ENCODE data around the gene CD209.

Gene CD209

GRCh38 chr19:7705387-7706187 is 41.7 kb downstream of the CD209 start:
- peak; percentile 46 to 68 (median 51) for DNase-seq (ENCODE audit: low read depth in 3 of 3)

DNA sequence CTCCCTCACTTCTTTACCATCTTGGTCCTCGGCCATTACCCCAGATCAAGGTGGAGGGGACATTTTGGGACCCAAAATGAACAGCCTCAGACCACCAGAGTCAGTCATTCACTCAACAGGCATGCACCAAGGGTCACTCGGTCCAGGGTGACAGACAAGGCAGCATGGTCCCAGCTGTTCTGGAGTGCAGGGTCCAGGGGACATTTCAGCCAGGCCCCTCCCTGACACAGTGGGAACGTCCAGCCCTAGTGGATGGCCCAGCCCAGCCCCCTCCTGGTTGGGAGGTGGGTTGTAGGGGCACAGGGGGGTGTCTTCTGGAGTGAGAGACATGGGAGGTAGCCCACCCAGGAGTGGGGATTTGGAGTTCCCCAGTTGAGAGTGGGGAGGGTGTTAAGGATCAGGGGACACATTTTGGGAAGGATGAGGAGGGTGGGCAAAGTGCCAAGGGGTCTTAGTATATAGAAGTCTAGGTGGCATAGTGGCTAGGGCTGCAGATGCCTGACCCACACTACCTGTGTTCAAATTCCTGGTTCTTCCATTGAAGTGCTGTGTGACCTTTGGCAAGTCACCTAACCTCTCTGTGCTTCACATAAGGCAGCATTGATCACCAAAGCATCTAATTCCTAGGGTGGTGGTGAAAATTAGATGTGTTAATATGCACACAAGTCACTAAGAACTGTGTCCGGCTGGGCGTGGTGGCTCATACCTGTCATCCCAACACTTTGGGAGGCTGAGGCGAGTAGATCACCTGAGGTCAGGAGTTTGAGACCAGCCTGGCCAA is 42.9 kb downstream of the CD209 start:
- DNase-seq (ENCODE audit: low read depth in 3 of 3): no peak

- no peak for DNase-seq (ENCODE audit: low read depth in 3 of 3)
These were observed 44.0 kb downstream of the CD209 start for GRCh38 chr19:7703332-7703731.

GRCh38 chr19:7701654-7702457 is 45.5 kb downstream of the CD209 start, which contains the start of gene FCER2:
Gene FCER2, minus strand, starts transcription at chr19:7702131. Its CDS starts 2,371 bp downstream, at chr19:7699760.
- no peak for DNase-seq (ENCODE audit: low read depth in 3 of 3)

- no peak for DNase-seq (ENCODE audit: low read depth in 3 of 3)
These were observed 46.2 kb downstream of the CD209 start for GRCh38 chr19:7701049-7701653.

GRCh38 chr19:7699417-7700401 is 47.6 kb downstream of the CD209 start:
- peak in 2 of 3 donors; percentile 38 to 54 for DNase-seq (ENCODE audit: low read depth in 3 of 3)

DNA sequence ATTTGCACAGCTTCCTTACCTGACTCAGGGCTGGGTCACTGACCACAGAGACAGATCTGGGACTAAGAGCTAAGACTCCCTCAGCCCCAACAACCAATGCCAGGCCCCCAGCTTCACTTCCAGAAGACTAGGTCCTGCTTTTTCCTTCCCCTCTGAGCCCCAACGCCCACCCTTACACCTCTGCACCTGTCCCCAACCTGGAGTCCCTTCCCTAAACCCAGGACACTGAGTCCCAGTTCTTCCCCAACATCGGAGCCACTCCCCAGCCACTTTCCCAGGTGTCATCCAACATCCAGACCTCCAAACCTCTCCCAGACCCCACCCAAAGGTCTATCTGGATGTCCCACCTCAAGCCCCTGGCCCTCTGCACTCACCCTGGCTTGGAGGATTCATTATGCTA is 48.3 kb downstream of the CD209 start:
- no peak for DNase-seq (ENCODE audit: low read depth in 3 of 3)

DNA sequence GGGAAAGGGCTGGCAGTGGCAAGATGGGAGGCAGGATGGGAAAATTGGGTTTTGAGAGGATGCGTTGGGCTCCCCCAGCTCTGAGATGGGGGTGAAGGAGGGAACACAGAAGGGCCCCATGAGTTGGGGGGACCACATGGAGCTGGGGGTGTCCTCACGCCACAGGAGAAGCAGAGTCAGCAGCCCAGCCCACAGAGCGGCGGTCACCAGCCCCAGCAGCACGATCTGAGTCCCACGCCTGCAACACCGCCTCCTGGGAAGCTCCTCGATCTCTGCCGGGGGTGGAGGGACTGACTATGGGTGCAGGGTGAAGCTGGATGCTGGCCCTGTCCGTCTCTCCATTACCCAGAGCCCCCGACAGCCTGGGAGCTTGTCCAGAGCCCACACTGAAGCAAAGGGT is 48.8 kb downstream of the CD209 start:
- DNase-seq (ENCODE audit: low read depth in 3 of 3): no peak

DNA sequence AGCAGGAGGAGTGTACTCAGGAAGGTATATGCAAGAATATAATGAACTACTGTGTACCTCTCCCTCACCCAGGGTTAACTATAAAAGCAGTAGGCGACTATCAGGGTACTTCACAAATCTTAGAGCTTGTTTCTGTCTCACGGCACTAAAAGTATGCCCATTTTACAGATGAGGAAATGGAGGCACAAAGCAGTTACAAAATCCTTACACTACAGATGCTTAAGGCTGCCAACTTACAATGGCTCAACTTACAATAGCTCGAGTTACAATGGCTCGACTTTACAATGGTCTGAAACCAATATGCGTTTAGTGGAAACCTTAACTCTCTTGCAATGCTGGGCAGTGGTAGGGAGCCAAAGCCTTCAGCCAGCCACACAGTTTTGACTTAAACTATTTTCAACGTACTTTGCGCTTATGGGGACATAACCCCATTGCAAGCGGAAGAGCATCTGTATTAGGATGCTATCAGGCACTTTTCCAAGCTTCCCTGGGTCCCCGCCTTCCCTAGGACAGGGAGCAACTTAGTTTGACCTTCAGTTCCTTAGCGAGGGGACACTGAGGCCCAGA is 49.5 kb downstream of the CD209 start:
- DNase-seq (ENCODE audit: low read depth in 3 of 3): no peak

DNA sequence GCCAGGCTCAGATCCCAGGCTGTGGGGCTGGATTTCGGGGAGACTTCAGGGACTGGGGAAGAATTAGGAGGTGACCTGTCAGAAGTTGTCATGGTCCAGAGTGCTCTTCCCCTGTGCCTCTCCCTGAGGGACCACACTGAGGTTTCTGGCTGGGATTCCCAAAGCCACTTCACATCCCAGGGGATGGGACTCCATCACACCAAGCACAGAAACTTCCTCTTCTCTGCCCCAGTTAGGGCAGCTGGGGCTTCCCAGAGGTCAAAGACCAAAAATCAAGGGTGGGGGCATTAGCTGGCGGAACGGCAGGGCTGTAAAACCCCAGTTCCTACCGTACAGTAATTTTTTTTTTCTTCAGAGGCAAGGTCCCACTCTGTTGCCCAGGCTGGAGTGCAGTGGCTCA is 52.8 kb downstream of the CD209 start:
- no peak for DNase-seq (ENCODE audit: low read depth in 3 of 3)

- DNase-seq (ENCODE audit: low read depth in 3 of 3): no peak
These were observed 54.8 kb downstream of the CD209 start for GRCh38 chr19:7692417-7693088.

DNA sequence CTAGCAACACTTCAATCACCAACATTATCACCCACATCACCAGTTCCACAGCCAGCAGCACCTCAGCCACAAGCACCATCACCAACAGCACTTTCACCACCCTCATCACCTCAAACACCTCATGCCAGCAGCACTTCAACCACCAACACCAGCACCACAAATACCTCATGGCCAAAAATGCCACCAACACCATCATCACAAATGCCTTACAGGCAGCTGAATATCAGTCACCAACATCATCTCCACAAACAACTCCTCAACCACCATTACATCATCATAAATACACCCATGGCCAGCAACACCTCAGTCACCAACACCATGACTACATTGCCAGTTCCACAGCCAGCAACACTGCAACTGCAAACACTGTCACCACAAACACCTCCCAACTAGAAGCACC is 55.8 kb downstream of the CD209 start:
- no peak for DNase-seq (ENCODE audit: low read depth in 3 of 3)

DNA sequence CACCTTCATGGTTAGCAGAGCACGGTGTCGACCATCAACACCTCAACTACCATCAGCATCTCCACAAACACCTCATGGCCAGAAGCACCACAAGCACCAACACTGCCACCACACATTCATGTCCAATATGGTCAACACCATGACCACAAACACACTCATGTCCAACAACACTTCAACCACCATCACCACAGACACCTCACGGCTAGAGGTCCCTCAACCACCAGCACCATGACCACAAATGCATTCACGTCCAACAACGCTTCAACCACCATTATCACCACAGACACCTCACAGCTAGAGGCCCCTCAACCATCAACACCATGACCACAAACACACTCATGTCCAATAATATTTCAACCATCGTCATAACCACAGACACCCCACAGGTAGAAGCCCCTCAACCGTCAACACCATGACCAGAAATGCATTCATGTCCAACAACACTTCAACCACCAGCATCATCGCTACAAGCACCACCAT is 56.5 kb downstream of the CD209 start:
- no peak for DNase-seq (ENCODE audit: low read depth in 3 of 3)

Data from stimulated activated CD4-positive, alpha-beta T cell treated with anti-CD3 and anti-CD28 coated beads, TNF-alpha, amount 100 ng/mL, for 48 hours (primary cell).